ENCODE data around the gene TSPAN19. TPM values are rescaled to one million over a fixed set of nuclear protein-coding genes. Genes with fewer than 3 reads are reported as not detected.

TSPAN19 gene
- total RNA-seq, 1 experiment from 2014 or later = not detected

DNA sequence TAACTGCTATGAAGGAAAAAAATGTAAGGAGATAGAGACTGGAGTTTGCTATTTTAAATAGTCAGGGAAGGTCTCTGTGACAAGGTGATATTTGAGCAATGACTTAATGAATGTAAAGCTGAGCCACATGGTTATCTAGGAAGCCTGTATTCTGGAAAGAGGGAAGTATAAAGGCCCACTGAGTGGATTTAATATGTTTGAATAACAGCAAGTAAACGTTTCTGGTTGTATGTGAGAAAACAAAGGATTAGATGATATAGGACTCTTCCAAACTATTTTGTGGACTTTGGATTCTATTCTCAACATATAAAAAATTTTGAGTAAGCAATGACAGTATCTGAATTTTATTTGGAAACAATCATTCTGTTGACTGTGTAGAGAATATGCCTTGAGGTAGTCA lies 5.3 kb upstream of the TSPAN19 start:
- Histone ChIP-seq H4K5ac (ENCODE audit: insufficient read length, low read depth, low read length) (no peak overlapping the region), H3K79me1 (ENCODE audit: insufficient read depth, low read depth, low read length, poor library complexity, severe bottlenecking) (no peaks in the 10 kb centered on the region), H3K23me2 (ENCODE audit: insufficient read length, low read depth, low read length, poor library complexity, severe bottlenecking) (no peaks in the 10 kb centered on the region), H3K23ac (ENCODE audit: insufficient read length, low read depth, low read length) (no peak overlapping the region), H3K79me2 (ENCODE audit: insufficient read depth, low read length) (no peaks in the 10 kb centered on the region), H2AK5ac (ENCODE audit: insufficient read length, low read length) (no peak overlapping the region), H2BK120ac (ENCODE audit: low read depth, low read length, poor library complexity, severe bottlenecking) (no peak overlapping the region), H3K4ac (ENCODE audit: low read depth, low read length) (no peak overlapping the region), H4K20me1 (ENCODE audit: control insufficient read depth, insufficient read depth, insufficient read length) (no peaks in the 10 kb centered on the region), H2BK15ac (ENCODE audit: low read depth, low read length) (no peak overlapping the region), H2AFZ (ENCODE audit: low read length) (no peak overlapping the region), H3K14ac (ENCODE audit: insufficient read depth, low read length) (no peak overlapping the region), H2BK12ac (ENCODE audit: insufficient read length, low read depth, low read length) (no peak overlapping the region), H3K56ac (ENCODE audit: insufficient read length, low read depth, low read length) (no peak overlapping the region), H3K27ac (ENCODE audit: insufficient read length, low read depth, low read length) (no peak overlapping the region), H2BK20ac (ENCODE audit: low read depth, low read length, poor library complexity, severe bottlenecking) (no peak overlapping the region), H3K18ac (ENCODE audit: insufficient read length, low read depth, low read length) (no peak overlapping the region), H3K4me2 (ENCODE audit: insufficient read depth, insufficient read length, low read length) (no peak overlapping the region), H4K91ac (ENCODE audit: insufficient read length, low read depth, low read length) (no peak overlapping the region), H3K9ac (ENCODE audit: extremely low read depth, insufficient read length, low read length) (no peak overlapping the region), H3K9me3 (ENCODE audit: control insufficient read depth, low read depth, low read length) (no peaks in the 10 kb centered on the region), H3K4me1 (ENCODE audit: insufficient read depth, low read length) (no peaks in the 10 kb centered on the region), H3T11ph (ENCODE audit: low read length) (no peak overlapping the region), H3K27me3 (ENCODE audit: insufficient read depth, low read length) (no peaks in the 10 kb centered on the region), H2BK5ac (ENCODE audit: insufficient read length, low read length) (no peak overlapping the region), H4K8ac (replicated peaks; ENCODE audit: insufficient read length, low read depth, low read length) (no peak overlapping the region)
- no peak for DNase-seq
- TF ChIP-seq, protein P1, sequence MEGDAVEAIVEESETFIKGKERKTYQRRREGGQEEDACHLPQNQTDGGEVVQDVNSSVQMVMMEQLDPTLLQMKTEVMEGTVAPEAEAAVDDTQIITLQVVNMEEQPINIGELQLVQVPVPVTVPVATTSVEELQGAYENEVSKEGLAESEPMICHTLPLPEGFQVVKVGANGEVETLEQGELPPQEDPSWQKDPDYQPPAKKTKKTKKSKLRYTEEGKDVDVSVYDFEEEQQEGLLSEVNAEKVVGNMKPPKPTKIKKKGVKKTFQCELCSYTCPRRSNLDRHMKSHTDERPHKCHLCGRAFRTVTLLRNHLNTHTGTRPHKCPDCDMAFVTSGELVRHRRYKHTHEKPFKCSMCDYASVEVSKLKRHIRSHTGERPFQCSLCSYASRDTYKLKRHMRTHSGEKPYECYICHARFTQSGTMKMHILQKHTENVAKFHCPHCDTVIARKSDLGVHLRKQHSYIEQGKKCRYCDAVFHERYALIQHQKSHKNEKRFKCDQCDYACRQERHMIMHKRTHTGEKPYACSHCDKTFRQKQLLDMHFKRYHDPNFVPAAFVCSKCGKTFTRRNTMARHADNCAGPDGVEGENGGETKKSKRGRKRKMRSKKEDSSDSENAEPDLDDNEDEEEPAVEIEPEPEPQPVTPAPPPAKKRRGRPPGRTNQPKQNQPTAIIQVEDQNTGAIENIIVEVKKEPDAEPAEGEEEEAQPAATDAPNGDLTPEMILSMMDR (conservative IDR thresholded peaks at IDR 0.05) = no peak
- no peaks in the 10 kb centered on the region for H3K27me3 Mint-ChIP-seq (ENCODE audit: low read depth)
- no peak overlapping the region for H3K27ac Mint-ChIP-seq
- no CpG with 5 or more reads among the region's 1 CpG for WGBS (ENCODE audit: extremely low coverage, insufficient read length, low lambda C conversion rate)
- H3K36me3 Mint-ChIP-seq (ENCODE audit: insufficient read depth in 1 of 3, low read depth in 3 of 3) = no peaks in the 10 kb centered on the region
- no peaks in the 10 kb centered on the region for H3K4me1 Mint-ChIP-seq
- no peaks in the 10 kb centered on the region for H3K9me3 Mint-ChIP-seq
- no peak overlapping the region for H3K4me3 Mint-ChIP-seq
